Measurements from ENCODE around the gene GRK2. TPM values are rescaled to one million over a fixed set of nuclear protein-coding genes. Genes with fewer than 3 reads are reported as not detected.

GRK2 gene
- total RNA-seq, 1 experiment from 2014 or later: 56.3 TPM

DNA sequence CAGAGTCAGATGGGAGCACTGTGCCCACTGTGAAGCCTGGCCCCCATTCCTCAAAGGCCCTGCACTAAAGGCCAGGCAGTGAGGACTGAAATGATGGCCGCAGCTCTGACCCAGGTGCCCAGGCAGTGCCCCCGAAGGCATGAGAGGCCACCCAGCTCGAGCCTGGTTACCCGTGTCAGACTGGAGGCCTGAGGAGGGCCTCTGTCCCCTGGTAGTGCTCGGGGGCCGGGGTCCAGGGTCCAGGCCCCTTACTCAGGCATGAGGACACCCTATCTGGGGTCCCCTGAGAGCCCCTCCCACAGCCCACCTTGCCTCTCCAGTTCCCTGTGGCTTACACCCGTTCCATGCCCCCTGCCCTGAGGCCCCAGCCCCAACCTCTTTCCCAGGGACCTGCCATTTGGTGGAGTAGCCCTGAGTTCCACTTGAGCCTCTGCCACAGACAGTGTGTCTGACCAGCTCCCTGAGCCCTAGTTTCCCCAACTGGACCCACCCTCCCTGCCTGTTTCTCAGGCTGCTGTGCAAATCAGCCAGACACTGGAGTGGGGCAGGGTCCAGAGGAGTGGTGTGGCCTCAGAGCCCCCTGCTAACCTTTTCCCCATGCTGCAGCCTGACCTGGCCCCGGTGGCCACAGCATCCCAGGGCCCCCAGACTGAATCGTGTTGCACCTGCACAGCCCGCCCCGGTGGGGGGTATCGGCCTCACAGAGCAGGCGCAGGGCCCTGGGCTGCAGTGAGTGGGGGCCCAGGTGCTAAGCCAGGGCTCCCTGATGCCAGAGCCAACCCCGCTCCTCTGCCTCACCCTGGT is 12.1 kb downstream of the GRK2 start:
- H4K5ac ChIP-seq (ENCODE audit: insufficient read length, low read depth, low read length): no peak overlapping the region
- no peak overlapping the region for H2BK15ac ChIP-seq (ENCODE audit: low read depth, low read length)
- H4K20me1 ChIP-seq (ENCODE audit: control insufficient read depth, insufficient read depth, insufficient read length): no peaks in the 10 kb centered on the region
- H2BK20ac ChIP-seq (ENCODE audit: low read depth, low read length, poor library complexity, severe bottlenecking): no peak overlapping the region
- no peak overlapping the region for H2AK5ac ChIP-seq (ENCODE audit: insufficient read length, low read length)
- H2AFZ ChIP-seq (ENCODE audit: low read length): no peak overlapping the region
- WGBS (ENCODE audit: extremely low coverage, insufficient read length, low lambda C conversion rate): no CpG with 5 or more reads among the region's 14 CpGs
- Mint-ChIP-seq H3K4me3 (no peak overlapping the region), H3K27me3 (ENCODE audit: low read depth) (no peaks in the 10 kb centered on the region), H3K4me1 (peaks cover 14 to 23% of the 10 kb centered on the region in 2 experiments), H3K9me3 (no peaks in the 10 kb centered on the region), H3K27ac (peak overlapping the region in 1 of 3 experiments; percentile 64; a peak in 2 of 7 replicates), H3K36me3 (ENCODE audit: insufficient read depth in 1 of 3, low read depth in 3 of 3) (peaks cover 14 to 43% (median 40%) of the 10 kb centered on the region in 3 experiments; a peak in 6 of 7 replicates)
- no peak overlapping the region for H2BK120ac ChIP-seq (ENCODE audit: low read depth, low read length, poor library complexity, severe bottlenecking)
- no peaks in the 10 kb centered on the region for H3K23me2 ChIP-seq (ENCODE audit: insufficient read length, low read depth, low read length, poor library complexity, severe bottlenecking)
- no peak overlapping the region for H2BK5ac ChIP-seq (ENCODE audit: insufficient read length, low read length)
- no peaks in the 10 kb centered on the region for H3K27me3 ChIP-seq (ENCODE audit: insufficient read depth, low read length)
- no peak overlapping the region for H4K8ac ChIP-seq (replicated peaks; ENCODE audit: insufficient read length, low read depth, low read length)
- no peak overlapping the region for H4K91ac ChIP-seq (ENCODE audit: insufficient read length, low read depth, low read length)
- TF ChIP-seq, protein P1, sequence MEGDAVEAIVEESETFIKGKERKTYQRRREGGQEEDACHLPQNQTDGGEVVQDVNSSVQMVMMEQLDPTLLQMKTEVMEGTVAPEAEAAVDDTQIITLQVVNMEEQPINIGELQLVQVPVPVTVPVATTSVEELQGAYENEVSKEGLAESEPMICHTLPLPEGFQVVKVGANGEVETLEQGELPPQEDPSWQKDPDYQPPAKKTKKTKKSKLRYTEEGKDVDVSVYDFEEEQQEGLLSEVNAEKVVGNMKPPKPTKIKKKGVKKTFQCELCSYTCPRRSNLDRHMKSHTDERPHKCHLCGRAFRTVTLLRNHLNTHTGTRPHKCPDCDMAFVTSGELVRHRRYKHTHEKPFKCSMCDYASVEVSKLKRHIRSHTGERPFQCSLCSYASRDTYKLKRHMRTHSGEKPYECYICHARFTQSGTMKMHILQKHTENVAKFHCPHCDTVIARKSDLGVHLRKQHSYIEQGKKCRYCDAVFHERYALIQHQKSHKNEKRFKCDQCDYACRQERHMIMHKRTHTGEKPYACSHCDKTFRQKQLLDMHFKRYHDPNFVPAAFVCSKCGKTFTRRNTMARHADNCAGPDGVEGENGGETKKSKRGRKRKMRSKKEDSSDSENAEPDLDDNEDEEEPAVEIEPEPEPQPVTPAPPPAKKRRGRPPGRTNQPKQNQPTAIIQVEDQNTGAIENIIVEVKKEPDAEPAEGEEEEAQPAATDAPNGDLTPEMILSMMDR (conservative IDR thresholded peaks at IDR 0.05): no peak
- no peaks in the 10 kb centered on the region; the same call in 1 of the 2 replicates for H3K79me2 ChIP-seq (ENCODE audit: insufficient read depth, low read length)
- no peak for DNase-seq
- no peak overlapping the region for H3K23ac ChIP-seq (ENCODE audit: insufficient read length, low read depth, low read length)
- no peak overlapping the region for H3K9ac ChIP-seq (ENCODE audit: extremely low read depth, insufficient read length, low read length)
- no peak overlapping the region for H3K4ac ChIP-seq (ENCODE audit: low read depth, low read length)
- H3K9me3 ChIP-seq (ENCODE audit: control insufficient read depth, low read depth, low read length): no peaks in the 10 kb centered on the region
- H3K4me2 ChIP-seq (ENCODE audit: insufficient read depth, insufficient read length, low read length): no peak overlapping the region
- no peak overlapping the region for H3K27ac ChIP-seq (ENCODE audit: insufficient read length, low read depth, low read length)
- H3T11ph ChIP-seq (ENCODE audit: low read length): no peak overlapping the region
- no peak overlapping the region for H3K18ac ChIP-seq (ENCODE audit: insufficient read length, low read depth, low read length)
- peaks cover 2% of the 10 kb centered on the region; the same call in 1 of the 2 replicates for H3K4me1 ChIP-seq (ENCODE audit: insufficient read depth, low read length)
- H3K79me1 ChIP-seq (ENCODE audit: insufficient read depth, low read depth, low read length, poor library complexity, severe bottlenecking): no peaks in the 10 kb centered on the region
- no peak overlapping the region for H2BK12ac ChIP-seq (ENCODE audit: insufficient read length, low read depth, low read length)
- no peak overlapping the region for H3K14ac ChIP-seq (ENCODE audit: insufficient read depth, low read length)
- H3K56ac ChIP-seq (ENCODE audit: insufficient read length, low read depth, low read length): no peak overlapping the region

All from H9 (cell line).